Endometrium (tissue), 2 donors: ENCODE data around the gene CNNM4.

ENCODE experiments used
- FAIRE-seq: peaks from 2 replicates; lab custom pipeline; 2012; peaks lifted over from hg19 to GRCh38; lab: Jason Lieb, UNC
- donor health status: control.
- donor health status: control.

The CNNM4 gene

GRCh38 chr2:96760036-96760985 is at the start of gene CNNM4:
Gene CNNM4 (plus strand): TSS chr2:96760902. CDS start chr2:96761000, 98 bp downstream.
- no peak for FAIRE-seq

- FAIRE-seq = no peak
These were observed 49.7 kb upstream of the CNNM4 start for GRCh38 chr2:96710985-96711384.

- no peak for FAIRE-seq
These were observed 45.0 kb upstream of the CNNM4 start for GRCh38 chr2:96715658-96716057.

DNA sequence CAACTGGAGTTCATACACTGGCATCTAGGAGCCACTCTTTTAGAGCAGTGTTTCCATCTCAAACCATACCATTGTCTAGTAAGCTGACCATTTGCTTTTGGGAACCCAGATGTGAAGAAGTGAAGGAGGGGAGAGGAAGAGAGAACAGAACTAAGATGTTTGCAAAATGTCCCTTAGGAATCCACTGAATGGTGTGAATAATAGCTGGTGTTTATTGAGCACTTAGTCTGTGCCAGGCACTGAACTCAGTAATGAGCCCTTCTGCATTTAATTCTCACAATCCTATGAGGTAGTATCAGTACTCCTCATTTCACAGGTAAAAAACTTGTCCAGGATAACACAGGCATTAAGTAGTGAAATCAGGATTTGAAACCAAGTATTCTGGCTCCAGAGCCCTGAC is 44.3 kb upstream of the CNNM4 start:
- FAIRE-seq = no peak

DNA sequence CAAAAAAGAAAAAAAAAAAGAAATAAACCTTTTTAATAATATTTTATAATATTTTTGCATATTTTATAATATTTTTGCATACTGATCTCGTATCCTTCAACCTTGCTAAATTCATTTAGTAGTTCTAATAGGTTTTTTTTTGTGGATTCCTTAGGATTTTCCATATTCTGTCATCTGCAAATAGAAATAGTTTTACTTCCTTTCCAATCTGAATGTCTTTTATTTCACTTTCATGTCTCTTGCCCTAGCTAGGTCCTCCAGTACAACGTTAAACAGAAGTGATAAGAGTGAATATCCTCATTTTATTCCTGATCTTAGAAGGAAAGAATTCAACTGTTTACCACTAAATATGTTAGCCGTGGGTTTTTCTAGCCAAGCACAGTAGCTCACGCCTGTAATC is 34.6 kb upstream of the CNNM4 start:
- no peak for FAIRE-seq

DNA sequence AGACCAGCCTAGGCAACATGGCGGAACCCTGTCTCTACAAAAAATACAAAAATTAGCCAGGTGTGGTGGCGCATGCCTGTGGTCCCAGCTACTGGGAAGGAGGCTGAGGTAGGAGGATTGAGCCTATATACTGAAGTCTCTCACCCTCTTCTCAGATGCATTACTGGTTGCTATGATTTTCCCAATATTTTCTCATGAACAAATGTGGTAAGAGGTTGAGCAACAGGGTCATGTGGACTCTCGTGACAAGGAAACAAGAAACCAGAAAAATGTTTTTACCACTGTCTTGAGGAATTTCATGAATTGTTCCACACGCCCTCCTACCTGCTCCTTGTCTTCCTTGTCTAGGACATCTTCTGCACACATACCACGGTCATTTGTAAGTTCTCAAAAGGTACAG is 33.3 kb upstream of the CNNM4 start:
- FAIRE-seq = no peak

GRCh38 chr2:96729748-96730147 is 31.0 kb upstream of the CNNM4 start:
- FAIRE-seq = no peak

GRCh38 chr2:96730212-96730611 is 30.5 kb upstream of the CNNM4 start:
- no peak for FAIRE-seq

DNA sequence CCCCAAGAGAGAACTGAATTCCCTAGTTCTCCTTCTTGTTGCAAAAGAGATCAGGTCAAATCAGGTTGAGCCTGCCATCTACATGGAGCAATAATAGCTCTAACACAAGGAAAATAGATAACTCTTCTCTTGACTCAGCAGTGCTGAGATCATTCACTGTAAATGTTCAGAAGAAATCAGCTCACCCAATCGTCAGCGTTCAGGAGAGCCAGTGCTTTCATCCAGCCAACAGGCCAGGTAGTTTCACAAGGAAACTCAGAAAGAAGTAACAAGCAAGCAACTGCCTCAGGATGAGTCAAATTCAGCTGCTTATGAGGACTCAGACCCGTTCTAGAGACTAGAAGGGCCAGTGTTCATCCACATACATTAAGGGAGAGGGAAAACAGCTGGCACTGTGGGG is 26.8 kb upstream of the CNNM4 start:
- no peak for FAIRE-seq

DNA sequence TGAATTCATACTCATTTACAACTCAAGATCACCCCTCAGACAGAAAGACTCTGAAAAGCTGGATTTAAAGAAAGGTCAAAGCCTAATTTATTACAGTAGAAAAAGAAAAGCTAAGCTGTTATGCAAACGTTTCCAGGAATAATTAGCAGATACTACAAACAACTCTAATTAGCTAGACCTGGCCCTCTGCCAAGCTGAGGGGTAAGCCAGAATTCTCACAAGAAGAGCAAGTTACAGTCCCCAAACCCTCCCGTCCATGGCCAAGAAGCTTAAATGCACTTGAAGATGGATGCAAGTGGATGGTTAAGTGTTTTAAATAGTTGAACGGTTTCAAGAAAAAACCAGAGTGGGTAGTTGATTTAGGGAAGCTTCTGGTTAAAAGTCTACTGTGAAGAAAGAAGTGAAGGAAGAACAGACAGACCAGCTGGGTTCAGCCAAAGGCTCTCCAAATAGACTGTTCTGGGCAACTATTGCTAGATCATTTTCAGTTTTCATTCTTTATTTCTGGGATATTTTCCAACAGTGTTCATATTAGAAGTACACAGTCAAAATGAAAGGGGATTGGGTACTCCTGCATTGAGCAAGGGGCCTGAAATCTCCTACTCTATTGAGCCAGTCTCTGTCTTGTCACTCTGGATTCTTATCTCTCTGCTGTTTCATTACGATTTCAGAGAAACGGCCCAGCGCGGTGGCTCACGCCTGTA is 25.7 kb upstream of the CNNM4 start:
- FAIRE-seq = no peak

DNA sequence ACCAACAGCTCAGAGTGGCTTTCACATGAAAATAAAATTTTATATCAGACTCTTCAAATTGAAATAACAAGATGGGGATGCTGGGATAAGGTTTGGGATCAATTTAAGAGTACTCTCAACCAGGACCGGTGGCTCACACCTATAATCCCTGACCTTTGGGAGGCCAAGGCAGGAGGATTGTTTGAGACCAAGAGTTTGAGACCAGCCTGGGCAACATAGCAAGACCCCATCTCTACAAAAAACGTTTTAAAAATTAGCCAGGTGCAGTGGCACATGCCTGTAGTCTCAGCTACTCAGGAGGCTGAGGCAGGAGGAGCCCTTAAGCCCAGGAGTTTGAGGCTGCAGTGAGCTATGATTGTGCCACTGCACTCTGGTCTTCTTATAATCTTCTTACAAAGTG is 23.5 kb upstream of the CNNM4 start:
- FAIRE-seq = no peak

DNA sequence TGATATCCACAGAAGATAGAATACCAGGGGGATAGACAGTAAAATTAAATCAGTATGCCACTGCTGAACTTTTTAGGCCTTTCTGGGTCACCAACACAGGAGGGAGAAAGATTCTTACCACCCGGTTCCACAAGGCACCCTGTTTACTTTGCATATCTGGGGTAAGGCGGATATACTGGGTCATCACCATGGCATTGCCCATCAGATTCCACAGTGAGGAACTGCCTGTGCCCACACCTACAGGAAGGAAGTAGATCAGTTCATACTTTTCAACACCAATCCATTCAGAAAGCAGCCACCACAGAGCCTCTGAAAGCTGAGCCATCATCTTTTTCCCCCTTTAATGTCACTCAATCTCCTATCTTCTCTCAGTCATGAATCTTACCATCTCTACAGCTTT is 22.9 kb upstream of the CNNM4 start:
- no peak for FAIRE-seq

GRCh38 chr2:96739076-96739632 is 21.5 kb upstream of the CNNM4 start:
- FAIRE-seq = no peak

GRCh38 chr2:96739633-96740428 is 20.9 kb upstream of the CNNM4 start, which contains the start of gene LMAN2L:
Gene LMAN2L (minus strand): TSS chr2:96740064. CDS start chr2:96740040, 24 bp downstream.
- peak; percentile 95 for FAIRE-seq

- peak; percentile 95 for FAIRE-seq
These were observed 13.6 kb upstream of the CNNM4 start for GRCh38 chr2:96747061-96747617.

GRCh38 chr2:96751800-96752199 is 8.9 kb upstream of the CNNM4 start:
- no peak for FAIRE-seq

DNA sequence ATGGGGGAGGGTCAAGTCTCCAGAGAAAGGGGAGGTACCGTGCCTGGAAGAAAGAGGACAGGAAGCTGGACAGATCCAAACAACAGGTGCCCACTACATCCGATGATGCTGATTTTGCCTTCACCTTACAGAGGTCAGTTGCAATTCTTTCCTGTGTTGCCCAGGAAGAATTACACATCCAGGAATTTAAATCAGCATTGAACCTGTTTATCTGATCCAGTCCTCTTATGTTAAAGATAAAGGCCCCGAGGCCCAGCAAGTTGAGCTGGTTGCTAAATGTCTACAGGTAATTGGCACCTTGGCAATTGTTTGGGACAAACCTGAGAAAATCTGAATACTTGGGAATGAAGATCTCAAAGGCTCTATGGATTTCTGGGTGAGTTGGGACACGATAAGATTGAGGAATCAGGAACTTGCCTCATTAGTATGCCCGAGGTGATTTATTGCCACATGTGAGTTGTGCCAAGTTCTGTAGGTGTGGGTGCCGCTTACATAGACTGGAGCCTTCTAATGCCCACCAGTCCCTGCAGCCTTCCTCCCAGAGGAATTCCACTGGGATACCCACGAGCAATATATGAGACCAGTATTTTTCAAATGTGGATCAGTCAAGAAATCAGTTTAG is 6.9 kb upstream of the CNNM4 start:
- no peak for FAIRE-seq

DNA sequence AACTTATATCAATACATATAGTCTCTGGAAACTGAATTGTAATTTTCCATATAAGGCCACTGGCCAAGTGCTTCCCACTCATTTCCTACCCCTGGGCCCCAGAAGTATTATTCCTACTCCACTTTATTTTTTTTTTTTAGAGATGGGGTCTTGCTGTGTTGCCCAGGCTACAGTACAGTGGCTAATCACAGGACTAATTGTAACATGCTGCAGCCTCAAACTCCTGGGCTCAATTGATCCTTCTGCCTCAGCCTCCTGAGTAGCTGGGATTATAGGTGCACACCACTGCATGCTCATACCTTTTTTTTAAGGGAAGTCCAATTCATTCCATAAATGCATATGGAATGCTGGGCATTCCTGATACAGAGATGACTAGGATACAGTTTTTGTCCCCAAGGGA is 6.4 kb upstream of the CNNM4 start:
- FAIRE-seq = no peak

DNA sequence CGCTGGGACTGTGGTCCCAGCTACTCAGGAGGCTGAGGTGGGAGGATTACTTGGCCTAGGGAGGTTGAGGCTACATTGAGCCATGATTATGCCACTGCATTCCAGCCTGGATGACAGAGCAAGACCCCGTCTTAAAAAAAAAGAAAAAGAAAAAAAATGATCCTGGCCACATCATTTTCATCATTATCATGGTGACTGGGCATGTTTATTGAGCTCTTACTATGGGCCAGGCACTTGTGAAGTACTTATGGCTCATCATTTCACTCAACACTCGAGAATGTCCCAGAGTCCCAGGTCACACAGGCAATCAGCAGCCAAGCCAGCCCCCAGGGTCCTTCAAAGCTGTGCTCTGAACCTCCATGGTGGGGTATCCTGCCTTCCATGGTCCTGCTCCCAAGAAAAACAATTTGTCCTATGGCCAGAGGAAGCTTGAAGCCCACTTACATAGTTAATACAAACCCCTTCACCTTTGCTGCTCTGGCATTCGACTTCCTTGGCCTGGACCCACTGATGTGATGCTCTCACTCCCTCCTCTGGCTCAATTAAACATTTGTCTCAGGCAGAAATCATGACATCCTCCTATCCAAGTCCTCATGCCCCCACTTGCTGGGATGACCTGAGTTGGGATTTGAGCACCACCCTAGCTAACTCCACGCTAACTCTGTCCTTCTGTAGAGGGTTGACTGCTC is 3.8 kb upstream of the CNNM4 start:
- no peak for FAIRE-seq

GRCh38 chr2:96757477-96757860 is 3.2 kb upstream of the CNNM4 start:
- no peak for FAIRE-seq

DNA sequence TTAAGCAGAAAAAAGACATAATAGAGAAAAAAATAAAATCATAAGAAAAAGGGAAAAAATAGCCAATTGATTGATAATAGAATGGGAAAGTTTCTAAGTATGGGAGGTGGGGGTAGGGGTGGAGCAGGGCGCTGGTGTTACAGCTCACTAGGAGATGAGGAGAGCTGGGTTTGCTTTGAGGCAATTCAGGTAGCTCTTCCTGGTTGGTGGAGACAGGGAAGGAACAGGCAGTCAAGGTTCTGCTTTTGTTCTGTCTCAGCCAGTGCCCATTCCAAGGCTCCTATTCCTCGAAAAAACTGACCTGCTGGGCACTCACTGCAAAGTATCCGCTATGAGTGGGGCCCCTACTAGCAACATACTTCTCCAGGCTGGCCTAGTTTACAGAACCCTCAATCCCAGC is 1.7 kb upstream of the CNNM4 start:
- FAIRE-seq = no peak
